OCI-LY3 (cell line): ENCODE results near the gene NOS1AP.

Source experiments
- H2AFZ ChIP-seq: fragments of 200-600, 300-600 bp; shearing (Covaris generic); 2 replicates; pipeline ENCODE4 v1.6.0; 2014; ENCODE audit warnings: antibody characterized with exemption, low read depth, low read length
- H3K27ac ChIP-seq: fragments of 200-600, 300-600 bp; sonication (generic); 2 replicates; pipeline ENCODE4 v1.5.1; 2014; ENCODE audit warnings: mild to moderate bottlenecking, low read length, moderate library complexity, mixed read lengths
- H3K27me3 ChIP-seq: fragments of 200-600, 300-600 bp; sonication (generic); 2 replicates; pipeline ENCODE4 v1.6.1; 2014; ENCODE audit warnings: low read depth, low read length, mixed read lengths
- H3K36me3 ChIP-seq: fragments of 200-600, 300-600 bp; sonication (generic); replicated peaks from 2 replicates; pipeline ENCODE3; 2014; ENCODE audit warnings: low read depth, low read length, mixed read lengths
- H3K4me1 ChIP-seq: fragments of 300-600, 200-600 bp; sonication (generic); 2 replicates; pipeline ENCODE4 v1.6.1; 2014; ENCODE audit warnings: low read length, mixed read lengths
- H3K4me2 ChIP-seq: fragments of 200-600, 300-600 bp; sonication (generic); 2 replicates; pipeline ENCODE4 v1.6.1; 2014; ENCODE audit warnings: low read length, mixed read lengths
- H3K4me3 ChIP-seq: fragments of 300-600, 200-600 bp; sonication (generic); 2 replicates; pipeline ENCODE4 v1.5.1; 2014; ENCODE audit warnings: antibody characterized with exemption, mild to moderate bottlenecking, low read length, moderate library complexity
- H3K79me2 ChIP-seq: fragments of 300-600, 200-600 bp; shearing (Covaris generic); 2 replicates; pipeline ENCODE4 v1.6.1; 2014; ENCODE audit warnings: mild to moderate bottlenecking, low read length, mixed read lengths
- H3K9ac ChIP-seq: fragments of 300-600, 200-600 bp; shearing (Covaris generic); 2 replicates; pipeline ENCODE4 v1.6.0; 2014; ENCODE audit warnings: mild to moderate bottlenecking, low read length, moderate library complexity
- H3K9me3 ChIP-seq: fragments of 200-600, 300-600 bp; shearing (Covaris generic); 2 replicates; pipeline ENCODE4 v1.6.1; 2014; ENCODE audit warnings: low read length, mixed read lengths; ENCODE audit not compliant: insufficient read depth
- H4K20me1 ChIP-seq: fragments of 200-600, 300-600 bp; sonication (generic); 2 replicates; pipeline ENCODE4 v1.6.1; 2016; ENCODE audit warnings: low read length, mixed read lengths; ENCODE audit not compliant: insufficient read depth
- EZH2phosphoT487 ChIP-seq: fragments of 200-600 bp; shearing (Covaris generic); IDR thresholded peaks from 2 replicates; pipeline ENCODE4 v1.6.1; 2018; ENCODE audit warnings: antibody characterized with exemption, mixed run types, low read depth
- TF ChIP-seq, protein P1 (sequence below): fragments of 200-600, 300-600 bp; sonication (generic); IDR thresholded peaks from 2 replicates; pipeline ENCODE4 v1.5.1; 2014; ENCODE audit warnings: antibody characterized with exemption, low read length, low read depth

The NOS1AP gene

DNA sequence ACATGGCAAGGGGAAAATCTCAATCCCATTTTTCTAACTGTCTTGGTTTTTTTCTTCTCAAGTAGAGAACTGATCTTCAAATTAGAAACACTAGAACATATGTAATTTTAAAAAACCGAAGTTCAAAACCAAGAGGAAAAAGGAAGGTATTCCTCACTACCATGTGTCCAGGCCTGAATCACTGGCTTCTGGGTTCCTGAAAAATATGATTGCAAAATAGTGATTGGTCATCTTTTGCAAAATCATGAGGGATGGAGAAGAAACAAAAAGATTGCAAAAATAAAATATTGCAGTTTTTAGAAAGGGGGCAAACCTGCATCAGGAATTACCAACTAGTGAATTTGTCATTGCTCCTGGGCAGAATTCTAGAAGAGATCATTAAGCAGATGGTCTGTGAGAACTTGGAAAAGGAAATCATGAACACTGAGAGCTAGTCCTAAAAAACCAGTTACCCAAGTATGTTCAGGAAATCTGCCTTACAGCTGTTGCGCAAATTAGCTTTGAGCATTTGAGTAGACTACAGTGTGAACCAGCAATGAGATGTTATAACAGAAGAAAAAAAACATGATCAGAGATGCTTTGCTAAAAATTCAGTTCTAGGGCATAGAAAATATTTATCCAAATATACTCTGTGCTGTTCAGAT lies 257.8 kb downstream of the NOS1AP start:
- no peak overlapping the region for H2AFZ ChIP-seq
- no peak overlapping the region for H3K4me2 ChIP-seq
- no peaks in the 10 kb centered on the region for H3K4me1 ChIP-seq
- no peak overlapping the region for H3K27ac ChIP-seq
- peaks cover 65% of the 10 kb centered on the region for H3K27me3 ChIP-seq
- no peaks in the 10 kb centered on the region for H3K9me3 ChIP-seq
- no peak overlapping the region for H3K4me3 ChIP-seq
- no peak for TF ChIP-seq EZH2phosphoT487
- TF ChIP-seq, protein P1, sequence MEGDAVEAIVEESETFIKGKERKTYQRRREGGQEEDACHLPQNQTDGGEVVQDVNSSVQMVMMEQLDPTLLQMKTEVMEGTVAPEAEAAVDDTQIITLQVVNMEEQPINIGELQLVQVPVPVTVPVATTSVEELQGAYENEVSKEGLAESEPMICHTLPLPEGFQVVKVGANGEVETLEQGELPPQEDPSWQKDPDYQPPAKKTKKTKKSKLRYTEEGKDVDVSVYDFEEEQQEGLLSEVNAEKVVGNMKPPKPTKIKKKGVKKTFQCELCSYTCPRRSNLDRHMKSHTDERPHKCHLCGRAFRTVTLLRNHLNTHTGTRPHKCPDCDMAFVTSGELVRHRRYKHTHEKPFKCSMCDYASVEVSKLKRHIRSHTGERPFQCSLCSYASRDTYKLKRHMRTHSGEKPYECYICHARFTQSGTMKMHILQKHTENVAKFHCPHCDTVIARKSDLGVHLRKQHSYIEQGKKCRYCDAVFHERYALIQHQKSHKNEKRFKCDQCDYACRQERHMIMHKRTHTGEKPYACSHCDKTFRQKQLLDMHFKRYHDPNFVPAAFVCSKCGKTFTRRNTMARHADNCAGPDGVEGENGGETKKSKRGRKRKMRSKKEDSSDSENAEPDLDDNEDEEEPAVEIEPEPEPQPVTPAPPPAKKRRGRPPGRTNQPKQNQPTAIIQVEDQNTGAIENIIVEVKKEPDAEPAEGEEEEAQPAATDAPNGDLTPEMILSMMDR = no peak
- H3K9ac ChIP-seq = no peak overlapping the region
- no peaks in the 10 kb centered on the region for H4K20me1 ChIP-seq
- H3K36me3 ChIP-seq = no peaks in the 10 kb centered on the region
- H3K79me2 ChIP-seq = no peaks in the 10 kb centered on the region

DNA sequence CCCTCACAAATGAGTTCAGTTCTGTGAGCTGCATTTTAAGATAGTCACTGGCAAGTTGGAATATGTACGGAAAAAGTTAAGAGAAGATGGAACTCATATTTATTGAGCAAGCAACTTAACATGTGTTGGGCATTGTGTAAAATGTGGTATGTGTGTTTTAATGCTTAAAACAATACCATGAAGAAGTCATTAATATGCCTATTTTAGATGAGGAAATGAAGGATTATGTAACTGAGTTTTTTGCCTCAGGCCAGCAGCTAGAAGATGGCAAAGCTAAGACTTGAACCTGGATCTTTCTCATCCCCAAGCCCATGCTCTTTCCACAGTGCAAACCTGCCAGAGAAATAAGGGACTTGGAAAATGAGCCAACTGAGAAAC lies 258.3 kb downstream of the NOS1AP start:
- no peak overlapping the region for H2AFZ ChIP-seq
- H3K9me3 ChIP-seq = no peaks in the 10 kb centered on the region
- peaks cover 65% of the 10 kb centered on the region for H3K27me3 ChIP-seq
- no peaks in the 10 kb centered on the region for H4K20me1 ChIP-seq
- no peak overlapping the region for H3K9ac ChIP-seq
- no peaks in the 10 kb centered on the region for H3K36me3 ChIP-seq
- no peaks in the 10 kb centered on the region for H3K79me2 ChIP-seq
- no peak overlapping the region for H3K4me2 ChIP-seq
- no peaks in the 10 kb centered on the region for H3K4me1 ChIP-seq
- no peak overlapping the region for H3K27ac ChIP-seq
- no peak for TF ChIP-seq EZH2phosphoT487
- TF ChIP-seq, protein P1 = no peak
- H3K4me3 ChIP-seq = no peak overlapping the region

DNA sequence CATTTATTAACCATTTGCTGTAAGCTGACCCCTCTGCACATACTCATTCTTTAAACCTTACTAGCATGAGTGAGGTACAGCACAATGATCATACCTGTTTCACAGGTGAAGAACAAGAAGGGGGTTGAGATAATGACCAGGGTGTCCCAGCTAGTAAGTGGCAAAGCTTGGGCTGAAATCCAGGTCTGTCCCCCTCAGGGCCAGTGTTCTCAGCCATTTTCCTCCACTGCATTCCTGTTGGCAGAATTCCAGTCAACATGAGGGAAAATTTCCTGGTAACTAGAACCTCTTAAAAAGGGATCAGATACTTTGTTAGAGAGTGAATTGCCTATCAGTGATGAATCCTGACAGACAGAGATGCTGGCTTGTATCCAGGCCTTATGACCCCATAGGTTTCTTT lies 259.0 kb downstream of the NOS1AP start:
- Histone ChIP-seq H3K36me3 (no peaks in the 10 kb centered on the region), H3K79me2 (no peaks in the 10 kb centered on the region), H3K27me3 (peaks cover 68% of the 10 kb centered on the region), H3K4me3 (no peak overlapping the region), H2AFZ (no peak overlapping the region), H3K4me2 (no peak overlapping the region), H3K9ac (no peak overlapping the region), H3K4me1 (no peaks in the 10 kb centered on the region), H3K27ac (no peak overlapping the region), H3K9me3 (no peaks in the 10 kb centered on the region), H4K20me1 (no peaks in the 10 kb centered on the region)
- TF ChIP-seq, protein P1 = no peak
- TF ChIP-seq EZH2phosphoT487 = no peak

DNA sequence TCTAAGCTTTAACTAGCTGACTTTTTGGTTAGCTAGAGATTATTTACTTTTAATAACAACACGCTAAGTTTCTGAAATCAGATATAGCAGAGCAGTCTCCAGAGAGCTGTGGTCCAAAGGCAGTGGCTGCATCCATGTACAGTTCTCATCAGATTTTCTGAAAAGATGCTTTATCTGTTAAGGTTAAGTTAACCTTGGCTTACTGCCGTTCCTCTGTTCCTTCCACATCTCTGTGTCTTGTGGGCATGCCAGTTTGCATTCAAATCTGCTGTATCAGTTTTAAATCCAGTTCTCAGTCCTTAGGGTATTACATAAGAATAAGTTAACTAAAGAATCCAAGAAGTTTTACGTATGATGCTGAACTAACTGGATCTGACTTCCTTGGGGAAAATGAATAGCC lies 260.3 kb downstream of the NOS1AP start:
- Histone ChIP-seq H3K4me1 (no peaks in the 10 kb centered on the region), H3K27me3 (peaks cover 76% of the 10 kb centered on the region), H2AFZ (no peak overlapping the region), H3K27ac (no peak overlapping the region), H4K20me1 (no peaks in the 10 kb centered on the region), H3K4me3 (no peak overlapping the region), H3K36me3 (no peaks in the 10 kb centered on the region), H3K9ac (no peak overlapping the region), H3K4me2 (no peak overlapping the region), H3K79me2 (no peaks in the 10 kb centered on the region), H3K9me3 (no peaks in the 10 kb centered on the region)
- TF ChIP-seq, protein P1 = no peak
- TF ChIP-seq EZH2phosphoT487 = no peak
